AG09309 (cell line): ENCODE results near the gene UMPS.

Experiments used
- DNase-seq: peaks from one replicate; pipeline ENCODE4 v3.0.0-alpha.2; 2010; ENCODE audit warnings: low read depth
- H3K4me3 ChIP-seq: 2 replicates; pipeline ENCODE4 v1.5.1; 2011; ENCODE audit warnings: mild to moderate bottlenecking, low read depth, low read length, moderate library complexity; ENCODE audit not compliant: control insufficient read depth
- TF ChIP-seq, protein P1 (sequence below): IDR thresholded peaks from 2 replicates; pipeline ENCODE4 v1.5.1; 2011; ENCODE audit warnings: mild to moderate bottlenecking, low read depth, low read length, inconsistent platforms; ENCODE audit not compliant: insufficient read depth, control insufficient read depth; ENCODE audit errors: missing control alignments

Gene UMPS

DNA sequence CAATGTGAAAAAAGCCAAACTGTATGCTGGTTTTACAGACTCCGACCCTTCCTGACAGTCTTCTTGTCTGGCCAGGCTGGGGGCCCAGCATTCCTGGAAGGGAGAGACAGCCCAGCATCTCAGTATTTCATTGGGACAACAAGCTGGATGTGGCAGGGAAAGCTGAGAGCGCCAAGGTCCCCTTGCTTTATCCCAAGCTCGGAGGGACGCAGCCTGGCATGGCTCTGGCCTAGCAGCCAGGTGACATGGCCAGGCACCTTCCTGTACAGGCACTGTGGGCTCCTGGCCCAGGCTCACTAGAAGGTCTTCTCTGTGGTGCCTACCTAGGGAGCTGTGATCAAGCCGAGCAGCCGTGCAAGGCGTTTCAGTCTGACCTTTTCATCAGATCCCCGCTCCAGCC lies 33.0 kb downstream of the UMPS start:
- TF ChIP-seq, protein P1, sequence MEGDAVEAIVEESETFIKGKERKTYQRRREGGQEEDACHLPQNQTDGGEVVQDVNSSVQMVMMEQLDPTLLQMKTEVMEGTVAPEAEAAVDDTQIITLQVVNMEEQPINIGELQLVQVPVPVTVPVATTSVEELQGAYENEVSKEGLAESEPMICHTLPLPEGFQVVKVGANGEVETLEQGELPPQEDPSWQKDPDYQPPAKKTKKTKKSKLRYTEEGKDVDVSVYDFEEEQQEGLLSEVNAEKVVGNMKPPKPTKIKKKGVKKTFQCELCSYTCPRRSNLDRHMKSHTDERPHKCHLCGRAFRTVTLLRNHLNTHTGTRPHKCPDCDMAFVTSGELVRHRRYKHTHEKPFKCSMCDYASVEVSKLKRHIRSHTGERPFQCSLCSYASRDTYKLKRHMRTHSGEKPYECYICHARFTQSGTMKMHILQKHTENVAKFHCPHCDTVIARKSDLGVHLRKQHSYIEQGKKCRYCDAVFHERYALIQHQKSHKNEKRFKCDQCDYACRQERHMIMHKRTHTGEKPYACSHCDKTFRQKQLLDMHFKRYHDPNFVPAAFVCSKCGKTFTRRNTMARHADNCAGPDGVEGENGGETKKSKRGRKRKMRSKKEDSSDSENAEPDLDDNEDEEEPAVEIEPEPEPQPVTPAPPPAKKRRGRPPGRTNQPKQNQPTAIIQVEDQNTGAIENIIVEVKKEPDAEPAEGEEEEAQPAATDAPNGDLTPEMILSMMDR = no peak
- no peak for DNase-seq
- H3K4me3 ChIP-seq = no peak overlapping the region

- TF ChIP-seq, protein P1 = no peak
- DNase-seq = no peak
Measured at GRCh38 chr3:124763644-124764358, 33.5 kb downstream of the UMPS start.

DNA sequence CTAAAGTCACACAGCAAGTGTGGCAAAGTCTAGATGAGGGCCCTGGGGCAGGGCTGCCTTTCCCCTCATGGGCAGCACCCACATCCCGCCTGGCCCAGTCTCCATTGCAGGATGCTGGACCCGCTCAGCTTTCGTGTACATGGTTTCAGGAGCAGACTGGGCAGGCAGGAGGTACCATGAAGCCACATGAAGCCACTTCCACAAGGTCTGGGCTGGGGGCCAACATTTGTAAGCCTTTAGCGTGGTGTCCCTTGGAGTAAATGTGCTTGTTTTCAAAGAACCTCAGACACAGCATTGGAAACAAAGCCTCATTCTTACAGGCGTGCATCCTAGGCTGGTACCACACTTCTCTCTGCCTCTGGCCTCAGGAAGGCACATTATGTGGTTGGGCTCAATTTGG lies 34.5 kb downstream of the UMPS start:
- no peak overlapping the region for H3K4me3 ChIP-seq
- no peak for DNase-seq
- TF ChIP-seq, protein P1 = no peak

More at GRCh38 chr3:124763644-124764358, 33.5 kb downstream of the UMPS start:
- H3K4me3 ChIP-seq = no peak overlapping the region

GRCh38 chr3:124765197-124765840 lies 35.1 kb downstream of the UMPS start:
- TF ChIP-seq, protein P1 = no peak
- no peak for DNase-seq

GRCh38 chr3:124766113-124767095 lies 36.2 kb downstream of the UMPS start:
- DNase-seq = no peak
- no peak overlapping the region for H3K4me3 ChIP-seq
- TF ChIP-seq, protein P1 = no peak

More at GRCh38 chr3:124765197-124765840, 35.1 kb downstream of the UMPS start:
- no peak overlapping the region for H3K4me3 ChIP-seq

DNA sequence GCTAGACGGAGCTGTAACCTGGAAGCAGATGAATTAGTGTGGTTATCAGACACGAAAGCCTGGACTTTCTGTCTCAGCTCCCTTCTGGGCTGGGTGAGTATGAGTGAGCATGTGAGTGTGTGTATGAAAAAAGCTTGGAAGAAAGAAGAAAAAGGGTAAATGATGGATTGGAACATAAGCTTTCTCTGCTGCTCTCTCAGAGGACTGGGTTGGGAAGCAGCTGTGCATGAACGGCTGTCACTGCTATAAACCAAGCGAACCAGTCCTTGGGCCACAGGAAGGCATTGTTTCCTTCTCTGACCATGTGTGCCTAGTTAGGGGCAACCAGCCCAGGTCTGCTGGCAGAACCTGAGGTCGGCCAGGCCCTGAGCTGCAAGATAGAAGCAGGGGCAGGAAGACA lies 37.0 kb downstream of the UMPS start:
- no peak overlapping the region for H3K4me3 ChIP-seq
- TF ChIP-seq, protein P1 = no peak
- DNase-seq = no peak
